Measurements from ENCODE around the gene ZNF446. TPM values are rescaled to one million over a fixed set of nuclear protein-coding genes. Genes with fewer than 3 reads are reported as not detected.

The ZNF446 gene
- total RNA-seq, 1 experiment from 2014 or later = 8.9 TPM

DNA sequence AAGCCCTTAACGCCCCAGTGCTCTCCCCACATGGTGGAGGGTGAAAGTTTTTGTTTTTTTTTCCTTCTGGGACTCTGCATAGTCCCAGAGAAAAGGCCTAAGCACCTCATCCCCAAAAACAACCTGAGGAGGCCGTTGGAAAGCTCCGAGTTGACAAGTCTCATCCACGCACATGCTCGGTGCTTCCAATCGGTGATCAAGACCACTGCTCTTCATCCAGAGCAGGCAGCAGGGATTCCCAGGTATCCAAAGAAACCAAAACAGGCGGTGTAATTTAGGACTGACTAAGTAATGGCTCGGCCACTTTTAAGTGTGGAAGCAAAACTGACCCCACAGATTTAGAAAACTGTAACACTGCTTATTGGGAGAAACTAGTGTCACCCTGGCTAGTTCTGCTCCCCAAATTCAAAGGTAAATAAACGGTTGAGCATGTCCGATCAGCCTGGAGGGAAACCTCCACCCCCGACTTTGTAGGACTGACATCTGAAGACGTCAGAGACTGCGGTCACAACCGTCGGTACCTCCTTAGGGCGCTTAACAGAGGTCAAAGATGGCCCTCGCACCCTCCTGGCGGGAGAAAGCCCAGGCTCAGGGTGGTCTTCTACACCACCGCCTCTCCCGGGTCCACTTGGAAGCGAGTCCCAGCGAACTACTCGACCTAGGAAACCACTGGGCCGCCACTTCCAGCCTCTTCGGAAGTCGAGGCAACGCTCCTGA, 997 bp upstream of the ZNF446 start:
- TF ChIP-seq, protein P1, sequence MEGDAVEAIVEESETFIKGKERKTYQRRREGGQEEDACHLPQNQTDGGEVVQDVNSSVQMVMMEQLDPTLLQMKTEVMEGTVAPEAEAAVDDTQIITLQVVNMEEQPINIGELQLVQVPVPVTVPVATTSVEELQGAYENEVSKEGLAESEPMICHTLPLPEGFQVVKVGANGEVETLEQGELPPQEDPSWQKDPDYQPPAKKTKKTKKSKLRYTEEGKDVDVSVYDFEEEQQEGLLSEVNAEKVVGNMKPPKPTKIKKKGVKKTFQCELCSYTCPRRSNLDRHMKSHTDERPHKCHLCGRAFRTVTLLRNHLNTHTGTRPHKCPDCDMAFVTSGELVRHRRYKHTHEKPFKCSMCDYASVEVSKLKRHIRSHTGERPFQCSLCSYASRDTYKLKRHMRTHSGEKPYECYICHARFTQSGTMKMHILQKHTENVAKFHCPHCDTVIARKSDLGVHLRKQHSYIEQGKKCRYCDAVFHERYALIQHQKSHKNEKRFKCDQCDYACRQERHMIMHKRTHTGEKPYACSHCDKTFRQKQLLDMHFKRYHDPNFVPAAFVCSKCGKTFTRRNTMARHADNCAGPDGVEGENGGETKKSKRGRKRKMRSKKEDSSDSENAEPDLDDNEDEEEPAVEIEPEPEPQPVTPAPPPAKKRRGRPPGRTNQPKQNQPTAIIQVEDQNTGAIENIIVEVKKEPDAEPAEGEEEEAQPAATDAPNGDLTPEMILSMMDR (conservative IDR thresholded peaks at IDR 0.05; ENCODE audit: low read depth, low read length) = no peak
- TF ChIP-seq EZH2 (IDR thresholded peaks at IDR 0.05; ENCODE audit: low read length, unreplicated experiment) (no peak), EZH2phosphoT487 (IDR thresholded peaks at IDR 0.05; ENCODE audit: borderline replicate concordance, low read length) (no peak)
- TSS peak; percentile 45 for BruUV-seq (replicated peaks)
- intact Hi-C loops (cut with micrococcal nuclease) = no loop called here
- Histone ChIP-seq H4K20me1 (ENCODE audit: low read length) (no peaks in the 10 kb centered on the region), H3K9me3 (ENCODE audit: low read length) (no peaks in the 10 kb centered on the region), H2AFZ (ENCODE audit: low read length) (peak overlapping the region; percentile 86), H3K79me2 (ENCODE audit: low read length) (no peaks in the 10 kb centered on the region), H3K4me3 (ENCODE audit: low read length) (peak overlapping the region; percentile 72), H3K27me3 (ENCODE audit: low read length) (no peaks in the 10 kb centered on the region), H3K4me1 (ENCODE audit: insufficient read depth, low read length) (peaks cover 20% of the 10 kb centered on the region), H3K36me3 (ENCODE audit: low read depth, low read length) (no peaks in the 10 kb centered on the region), H3F3A (ENCODE audit: low read length, unreplicated experiment) (no peaks in the 10 kb centered on the region), H3K9me2 (replicated peaks; ENCODE audit: low read length) (no peaks in the 10 kb centered on the region), H3K9ac (ENCODE audit: low read length) (peak overlapping the region; percentile 78), H3K4me2 (ENCODE audit: low read length) (peak overlapping the region; percentile 93), H3K27ac (ENCODE audit: low read length) (peak overlapping the region; percentile 48)
- DNase-seq (no peak), ATAC-seq (peak; percentile 3; the same call in 1 of the 2 replicates)
- POLR2A ChIA-PET (ENCODE audit: unreplicated experiment) = no interaction called here
- CTCF ChIA-PET = no interaction called here

DNA sequence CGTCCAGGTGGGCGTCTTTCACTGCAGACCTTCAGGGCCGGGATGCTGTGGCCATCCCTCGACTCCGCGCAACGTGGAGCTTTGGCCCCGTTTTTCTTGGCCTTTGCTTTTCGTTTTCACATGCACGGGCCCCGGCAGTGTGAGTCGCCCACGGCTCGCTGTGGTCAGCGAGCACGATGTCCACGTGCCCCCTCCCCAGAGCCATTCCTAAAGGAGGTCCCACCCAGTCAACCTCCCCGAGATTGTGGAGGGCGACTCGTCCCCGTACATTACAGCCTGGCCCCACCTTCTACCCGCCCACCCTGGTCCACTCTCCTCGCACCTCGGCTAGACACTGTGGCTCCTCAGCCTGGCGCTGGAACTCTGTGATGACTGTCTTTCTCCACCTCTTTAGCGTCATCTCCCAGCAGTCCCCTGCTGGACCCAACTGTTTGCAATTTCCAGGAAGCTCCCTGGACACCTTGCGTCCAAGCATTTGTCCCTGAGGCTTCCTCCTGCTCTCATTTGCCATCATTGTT, 405 bp downstream of the ZNF446 start:
- no peaks in the 10 kb centered on the region for H3K27me3 ChIP-seq (ENCODE audit: low read length)
- no peaks in the 10 kb centered on the region for H3K9me3 ChIP-seq (ENCODE audit: low read length)
- ChIA-PET CTCF (no interaction called here), POLR2A (ENCODE audit: unreplicated experiment) (interaction anchor here (0.6 kb wide), 1 partner anchor 89 kb away, joined by 4 read pairs; no protein-coding TSS in a partner anchor)
- H3K36me3 ChIP-seq (ENCODE audit: low read depth, low read length) = no peaks in the 10 kb centered on the region
- DNase-seq (no peak), ATAC-seq (no peak)
- peak overlapping the region; percentile 78 for H3K9ac ChIP-seq (ENCODE audit: low read length)
- H3K9me2 ChIP-seq (replicated peaks; ENCODE audit: low read length) = no peaks in the 10 kb centered on the region
- H3K4me2 ChIP-seq (ENCODE audit: low read length) = peak overlapping the region; percentile 93
- BruUV-seq (replicated peaks) = TSS peak; percentile 16
- no peaks in the 10 kb centered on the region for H4K20me1 ChIP-seq (ENCODE audit: low read length)
- H3K4me1 ChIP-seq (ENCODE audit: insufficient read depth, low read length) = peaks cover 20% of the 10 kb centered on the region
- H3K27ac ChIP-seq (ENCODE audit: low read length) = peak overlapping the region; percentile 48
- H3K4me3 ChIP-seq (ENCODE audit: low read length) = peak overlapping the region; percentile 72
- peak overlapping the region; percentile 86 for H2AFZ ChIP-seq (ENCODE audit: low read length)
- no peaks in the 10 kb centered on the region for H3K79me2 ChIP-seq (ENCODE audit: low read length)
- TF ChIP-seq EZH2 (IDR thresholded peaks at IDR 0.05; ENCODE audit: low read length, unreplicated experiment) (no peak), EZH2phosphoT487 (IDR thresholded peaks at IDR 0.05; ENCODE audit: borderline replicate concordance, low read length) (no peak)
- intact Hi-C loops (cut with micrococcal nuclease) = no loop called here
- no peaks in the 10 kb centered on the region for H3F3A ChIP-seq (ENCODE audit: low read length, unreplicated experiment)

DNA sequence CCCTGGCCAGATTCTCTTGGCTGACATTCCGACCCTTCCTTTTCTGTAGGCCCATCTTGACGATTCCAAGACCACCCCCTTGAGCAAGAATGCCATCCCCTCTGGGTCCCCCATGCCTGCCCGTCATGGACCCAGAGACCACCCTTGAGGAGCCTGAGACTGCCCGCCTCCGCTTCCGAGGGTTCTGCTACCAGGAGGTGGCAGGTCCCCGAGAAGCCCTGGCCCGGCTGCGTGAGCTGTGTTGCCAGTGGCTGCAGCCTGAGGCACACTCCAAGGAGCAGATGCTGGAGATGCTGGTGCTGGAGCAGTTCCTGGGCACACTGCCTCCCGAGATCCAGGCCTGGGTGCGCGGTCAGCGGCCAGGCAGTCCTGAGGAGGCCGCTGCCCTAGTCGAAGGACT, 978 bp downstream of the ZNF446 start:
- no peak for DNase-seq
- H3K4me3 ChIP-seq (ENCODE audit: low read length) = peak overlapping the region; percentile 72; the same call in 1 of the 2 replicates
- ATAC-seq = no peak
- no peaks in the 10 kb centered on the region for H3K27me3 ChIP-seq (ENCODE audit: low read length)
- peaks cover 20% of the 10 kb centered on the region for H3K4me1 ChIP-seq (ENCODE audit: insufficient read depth, low read length)
- H3K9ac ChIP-seq (ENCODE audit: low read length) = no peak overlapping the region
- no peaks in the 10 kb centered on the region for H4K20me1 ChIP-seq (ENCODE audit: low read length)
- no peaks in the 10 kb centered on the region for H3F3A ChIP-seq (ENCODE audit: low read length, unreplicated experiment)
- TF ChIP-seq EZH2phosphoT487 (IDR thresholded peaks at IDR 0.05; ENCODE audit: borderline replicate concordance, low read length) = no peak
- TF ChIP-seq EZH2 (IDR thresholded peaks at IDR 0.05; ENCODE audit: low read length, unreplicated experiment) = no peak
- TF ChIP-seq, protein P1 (conservative IDR thresholded peaks at IDR 0.05; ENCODE audit: low read depth, low read length) = no peak
- BruUV-seq (replicated peaks) = no TSS peak
- CTCF ChIA-PET = no interaction called here
- H2AFZ ChIP-seq (ENCODE audit: low read length) = no peak overlapping the region
- no peaks in the 10 kb centered on the region for H3K9me3 ChIP-seq (ENCODE audit: low read length)
- POLR2A ChIA-PET (ENCODE audit: unreplicated experiment) = interaction anchor here (0.6 kb wide), 1 partner anchor 89 kb away, joined by 4 read pairs; no protein-coding TSS in a partner anchor
- no peaks in the 10 kb centered on the region for H3K79me2 ChIP-seq (ENCODE audit: low read length)
- H3K36me3 ChIP-seq (ENCODE audit: low read depth, low read length) = peaks cover 2% of the 10 kb centered on the region; the same call in 1 of the 2 replicates
- intact Hi-C loops (cut with micrococcal nuclease) = no loop called here
- H3K27ac ChIP-seq (ENCODE audit: low read length) = no peak overlapping the region
- no peaks in the 10 kb centered on the region for H3K9me2 ChIP-seq (replicated peaks; ENCODE audit: low read length)
- peak overlapping the region; percentile 93 for H3K4me2 ChIP-seq (ENCODE audit: low read length)
